HepG2 (cell line): ENCODE data around the gene FNDC3B. TPM values are rescaled to one million over a fixed set of nuclear protein-coding genes. Genes with fewer than 3 reads are reported as not detected.

Experiments
- AGO2 ChIP-seq: fragments of 200-400 bp; formaldehyde crosslinking; optimal IDR thresholded peaks from 2 replicates; pipeline ENCODE3; 2017; ENCODE audit warnings: mild to moderate bottlenecking, low read depth, low read length, moderate library complexity
- FLYWCH1 ChIP-seq: sonication (generic); formaldehyde crosslinking; IDR thresholded peaks from 2 replicates; pipeline ENCODE4 v1.8.1; 2023; ENCODE audit warnings: mild to moderate bottlenecking, missing genetic modification reagents
- FUBP1 ChIP-seq: sonication (generic); formaldehyde crosslinking; IDR thresholded peaks from 2 replicates; pipeline ENCODE4 v1.5.1; 2020; ENCODE audit warnings: missing genetic modification reagents, mild to moderate bottlenecking, borderline replicate concordance
- GLMP ChIP-seq: sonication (generic); formaldehyde crosslinking; IDR thresholded peaks from 2 replicates; pipeline ENCODE4 v1.9.0; 2021; ENCODE audit warnings: missing genetic modification reagents, mild to moderate bottlenecking, borderline replicate concordance
- HINFP ChIP-seq: sonication (generic); formaldehyde crosslinking; IDR thresholded peaks from 2 replicates; pipeline ENCODE4 v1.4.0; 2020; ENCODE audit warnings: low read depth, mild to moderate bottlenecking, missing genetic modification reagents
- HNF4A ChIP-seq: sonication (generic); formaldehyde crosslinking; IDR thresholded peaks from 2 replicates; pipeline ENCODE4 v1.4.0; 2020; ENCODE audit warnings: missing genetic modification reagents
- IKZF5 ChIP-seq: IDR thresholded peaks from 2 replicates; pipeline ENCODE4 v1.6.1; 2018; ENCODE audit warnings: missing genetic modification reagents, mild to moderate bottlenecking, missing compliant biosample characterization
- KLF13 ChIP-seq: sonication (generic); formaldehyde crosslinking; IDR thresholded peaks from 2 replicates; pipeline ENCODE4 v1.4.0; 2020; ENCODE audit warnings: mild to moderate bottlenecking, missing genetic modification reagents
- NFKB2 ChIP-seq: sonication (generic); formaldehyde crosslinking; IDR thresholded peaks from 2 replicates; pipeline ENCODE4 v1.4.0; 2020; ENCODE audit warnings: missing genetic modification reagents, borderline replicate concordance
- NKX3-1 ChIP-seq: sonication (generic); formaldehyde crosslinking; IDR thresholded peaks from 2 replicates; pipeline ENCODE4 v1.5.0; 2020; ENCODE audit warnings: missing genetic modification reagents
- NR2C2 ChIP-seq: sonication (generic); formaldehyde crosslinking; IDR thresholded peaks from 2 replicates; pipeline ENCODE4 v1.4.0; 2020; ENCODE audit warnings: missing genetic modification reagents, mild to moderate bottlenecking, moderate library complexity, borderline replicate concordance
- PAF1 ChIP-seq: IDR thresholded peaks from 2 replicates; pipeline ENCODE4 v1.6.1; 2016; ENCODE audit warnings: missing genetic modification reagents, missing compliant biosample characterization
- POLR2AphosphoS5 ChIP-seq: IDR thresholded peaks from 2 replicates; pipeline ENCODE4 v1.6.1; 2012; ENCODE audit warnings: low read depth, low read length
- POLR2G ChIP-seq: fragments of 200-400 bp; formaldehyde crosslinking; IDR thresholded peaks from 2 replicates; pipeline ENCODE4 v1.6.1; 2018; ENCODE audit warnings: mild to moderate bottlenecking, low read depth, low read length, moderate library complexity
- RBM22 ChIP-seq: fragments of 200-400 bp; formaldehyde crosslinking; optimal IDR thresholded peaks from 2 replicates; pipeline ENCODE3; 2017; ENCODE audit warnings: mild to moderate bottlenecking, low read length, moderate library complexity
- ZNF232 ChIP-seq: sonication (generic); formaldehyde crosslinking; IDR thresholded peaks from 2 replicates; pipeline ENCODE4 v1.4.0; 2020; ENCODE audit warnings: missing genetic modification reagents, borderline replicate concordance
- ZNF24 ChIP-seq: fragments of 450-650 bp; IDR thresholded peaks from 2 replicates; pipeline ENCODE4 v1.6.1; 2017; ENCODE audit warnings: antibody characterized with exemption, mild to moderate bottlenecking
- ZNF256 ChIP-seq: sonication (generic); formaldehyde crosslinking; conservative IDR thresholded peaks from 2 replicates; pipeline ENCODE4 v1.4.0; 2020; ENCODE audit warnings: missing genetic modification reagents
- ZNF274 ChIP-seq: sonication (generic); formaldehyde crosslinking; IDR thresholded peaks from 2 replicates; pipeline ENCODE4 v1.5.1; 2020; ENCODE audit warnings: mild to moderate bottlenecking, missing genetic modification reagents
- ZNF678 ChIP-seq: sonication (generic); formaldehyde crosslinking; IDR thresholded peaks from 2 replicates; pipeline ENCODE4 v1.4.0; 2020; ENCODE audit warnings: mild to moderate bottlenecking, missing genetic modification reagents
- ZNF703 ChIP-seq: sonication (generic); formaldehyde crosslinking; IDR thresholded peaks from 2 replicates; pipeline ENCODE4 v1.5.1; 2020; ENCODE audit warnings: missing genetic modification reagents, mild to moderate bottlenecking, moderate library complexity, borderline replicate concordance
- polyA plus RNA-seq, 8 experiments: library from polyadenylated mRNA; depleted of rRNA in 3 of 8; stranded (reverse) in 7 of 8; unstranded in 1 of 8; fragments of >200 nt; fragmentation: Illumina TruSeq in 4 of 8; extraction: Trizol in 4 of 8; gene quantifications; 2 replicates each; pipeline versions ENCODE4 v1.2.1 to v1.2.3, GENCODE V29; 2011 to 2016; ENCODE audit warnings: low read depth in 4 of 8, missing spikeins in 1 of 8, mixed read lengths in 1 of 8; ENCODE audit not compliant: insufficient read depth in 1 of 8
- total RNA-seq, 5 experiments: library from RNA; depleted of rRNA; stranded (reverse); fragments of >200 nt; fragmentation: Illumina TruSeq; extraction: Trizol; gene quantifications; 2 replicates each; pipeline ENCODE4 v1.2.3, GENCODE V29; 2016; ENCODE audit warnings: low read depth in 1 of 5

Gene FNDC3B
- total and polyA plus RNA-seq, 2 of the 13 experiments (the other 11 are each of a cell fraction or from before 2014, with no cell fraction given): 74.8 to 103 TPM

GRCh38 chr3:172209333-172210321, 170.2 kb downstream of the FNDC3B start (continued):
- TF ChIP-seq GLMP (CRISPR knock-in tag): no peak
- peak; percentile 29; the same call in 1 of the 2 replicates for TF ChIP-seq POLR2G
- 0 out of 2 replicates have a peak, but pooled peaks have one; percentile 62 for TF ChIP-seq PAF1 (CRISPR knock-in tag)
- TF ChIP-seq NFKB2 (CRISPR knock-in tag): no peak
- TF ChIP-seq FUBP1: no peak
- TF ChIP-seq NR2C2 (CRISPR knock-in tag): no peak
- TF ChIP-seq FLYWCH1 (CRISPR knock-in tag): no peak
- TF ChIP-seq KLF13: no peak
- TF ChIP-seq ZNF232 (CRISPR knock-in tag): no peak
- no peak for TF ChIP-seq ZNF274
- peak; percentile 99 for TF ChIP-seq AGO2
- TF ChIP-seq ZNF703 (CRISPR knock-in tag): no peak
- TF ChIP-seq HINFP (CRISPR knock-in tag): no peak
- no peak for TF ChIP-seq ZNF24
- peak; percentile 8; the same call in 1 of the 2 replicates for TF ChIP-seq POLR2AphosphoS5
- TF ChIP-seq NKX3-1 (CRISPR knock-in tag): no peak
- TF ChIP-seq HNF4A (CRISPR knock-in tag): no peak
- no peak for TF ChIP-seq IKZF5 (CRISPR knock-in tag)
- no peak for TF ChIP-seq ZNF256
- no peak for TF ChIP-seq ZNF678 (CRISPR knock-in tag)
- TF ChIP-seq RBM22: peak; percentile 83
